CD4-positive, CD25-positive, alpha-beta regulatory T cell (primary cell): ENCODE results near the gene DOK6. TPM values are rescaled to one million over a fixed set of nuclear protein-coding genes. Genes with fewer than 3 reads are reported as not detected.

Source experiments
- ATAC-seq, 2 donors: fragments of 150-1000 bp; cut with Tn5 transposase; one replicate each; pipeline ENCODE4 v1.10.0; 2021; ENCODE audit warnings: low read depth in 2 of 2, moderate number of reproducible peaks in 2 of 2, moderate library complexity in 1 of 2
- DNase-seq, 3 donors: peaks; one replicate each; pipeline versions ENCODE4 v3.0.0 to v3.0.0-alpha.2; 2012 to 2022; ENCODE audit warnings: mixed read lengths in 1 of 3
- H3K27ac ChIP-seq: one replicate; pipeline ENCODE4 v1.7.0; 2013; ENCODE audit warnings: mild to moderate bottlenecking, low read length; ENCODE audit not compliant: insufficient read depth, poor library complexity, severe bottlenecking
- H3K27me3 ChIP-seq: one replicate; pipeline ENCODE4 v1.7.0; 2013; ENCODE audit warnings: low read length; ENCODE audit not compliant: control insufficient read depth, insufficient read depth
- H3K36me3 ChIP-seq: one replicate; pipeline ENCODE4 v1.7.0; 2013; ENCODE audit warnings: mild to moderate bottlenecking, low read length, moderate library complexity; ENCODE audit not compliant: control insufficient read depth, insufficient read depth
- H3K4me1 ChIP-seq: 2 replicates; pipeline ENCODE4 v1.7.0; 2013; ENCODE audit warnings: mild to moderate bottlenecking, low read length; ENCODE audit not compliant: insufficient read depth, control insufficient read depth, poor library complexity, severe bottlenecking
- H3K4me3 ChIP-seq: one replicate; pipeline ENCODE4 v1.7.0; 2013; ENCODE audit warnings: low read depth, mild to moderate bottlenecking, low read length, moderate library complexity
- H3K9me3 ChIP-seq, 2 experiments: 1 replicate in 1 of 2; 2 replicates in 1 of 2; pipeline ENCODE4 v1.7.0; 2013; ENCODE audit warnings: low read length in 2 of 2, mild to moderate bottlenecking in 1 of 2, moderate library complexity in 1 of 2; ENCODE audit not compliant: control insufficient read depth in 2 of 2
- H3K27ac Mint-ChIP-seq, 3 donors: one replicate each; pipeline ENCODE4 v1.8.0; 2020 to 2022; ENCODE audit warnings: mild to moderate bottlenecking in 3 of 3, mixed read lengths in 3 of 3, moderate library complexity in 2 of 3
- H3K27me3 Mint-ChIP-seq: one replicate; pipeline ENCODE4 v1.8.0; 2022; ENCODE audit warnings: mild to moderate bottlenecking, mixed read lengths
- H3K36me3 Mint-ChIP-seq: one replicate; pipeline ENCODE4 v1.8.0; 2020; ENCODE audit warnings: mixed read lengths
- H3K4me1 Mint-ChIP-seq, 4 donors: one replicate each; pipeline ENCODE4 v1.8.0; 2020 to 2022; ENCODE audit warnings: mixed read lengths in 4 of 4, mild to moderate bottlenecking in 1 of 4
- H3K4me3 Mint-ChIP-seq, 4 donors: one replicate each; pipeline ENCODE4 v1.8.0; 2020 to 2022; ENCODE audit warnings: mild to moderate bottlenecking in 4 of 4, mixed read lengths in 4 of 4, moderate library complexity in 3 of 4
- H3K9me3 Mint-ChIP-seq, 7 donors: one replicate each; pipeline ENCODE4 v1.8.0; 2020 to 2022; ENCODE audit warnings: mixed read lengths in 7 of 7, mild to moderate bottlenecking in 3 of 7, moderate library complexity in 2 of 7
- polyA plus RNA-seq, 4 donors: library from polyadenylated mRNA; unstranded; fragments of 300-500 nt; fragmentation: Illumina TruSeq; gene quantifications; one replicate each; pipeline ENCODE4 v1.2.3, GENCODE V29; 2021
- total RNA-seq: library from RNA; stranded (reverse); gene quantifications from one replicate; pipeline ENCODE4 v1.2.3, GENCODE V29; 2022

The DOK6 gene
- total and polyA plus RNA-seq, 5 donors from 2014 or later, result 0.03 TPM; not detected in 4

- Mint-ChIP-seq H3K4me1 (no peaks in the 10 kb centered on the region), H3K4me3 (no peak overlapping the region), H3K27ac (no peak overlapping the region), H3K27me3 (peaks cover 7% of the 10 kb centered on the region), H3K36me3 (no peaks in the 10 kb centered on the region), H3K9me3 (no peaks in the 10 kb centered on the region)
- Histone ChIP-seq H3K27ac (no peak overlapping the region), H3K4me3 (no peak overlapping the region), H3K4me1 (no peaks in the 10 kb centered on the region), H3K36me3 (no peaks in the 10 kb centered on the region), H3K27me3 (no peaks in the 10 kb centered on the region), H3K9me3 (no peaks in the 10 kb centered on the region)
- DNase-seq (no peak), ATAC-seq (no peak)
Measured at GRCh38 chr18:69789794-69790193, 389.1 kb downstream of the DOK6 start.

DNA sequence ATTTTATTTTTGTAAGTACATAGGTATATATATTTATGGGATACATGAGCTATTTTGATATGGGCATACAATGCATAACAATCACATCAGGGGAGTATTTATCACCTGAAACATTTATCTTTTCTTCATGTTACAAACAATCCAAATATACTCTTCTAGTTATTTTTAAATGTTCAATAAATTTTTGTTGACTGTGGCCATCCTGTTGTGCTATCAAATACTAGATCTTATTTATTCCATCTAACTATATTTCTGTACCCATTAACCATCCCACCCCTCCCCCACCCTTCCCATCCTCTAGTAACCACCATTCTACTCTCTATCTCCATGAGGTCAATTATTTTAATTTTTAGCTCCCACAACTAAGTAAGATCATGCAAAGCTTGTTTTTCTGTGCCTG is 390.0 kb downstream of the DOK6 start:
- Histone ChIP-seq H3K4me1 (no peaks in the 10 kb centered on the region), H3K36me3 (no peaks in the 10 kb centered on the region), H3K27ac (no peak overlapping the region), H3K9me3 (no peaks in the 10 kb centered on the region), H3K27me3 (no peaks in the 10 kb centered on the region), H3K4me3 (no peak overlapping the region)
- Mint-ChIP-seq H3K27ac (no peak overlapping the region), H3K4me3 (no peak overlapping the region), H3K36me3 (no peaks in the 10 kb centered on the region), H3K27me3 (peaks cover 7% of the 10 kb centered on the region), H3K4me1 (no peaks in the 10 kb centered on the region), H3K9me3 (no peaks in the 10 kb centered on the region)
- ATAC-seq (no peak), DNase-seq (no peak)

DNA sequence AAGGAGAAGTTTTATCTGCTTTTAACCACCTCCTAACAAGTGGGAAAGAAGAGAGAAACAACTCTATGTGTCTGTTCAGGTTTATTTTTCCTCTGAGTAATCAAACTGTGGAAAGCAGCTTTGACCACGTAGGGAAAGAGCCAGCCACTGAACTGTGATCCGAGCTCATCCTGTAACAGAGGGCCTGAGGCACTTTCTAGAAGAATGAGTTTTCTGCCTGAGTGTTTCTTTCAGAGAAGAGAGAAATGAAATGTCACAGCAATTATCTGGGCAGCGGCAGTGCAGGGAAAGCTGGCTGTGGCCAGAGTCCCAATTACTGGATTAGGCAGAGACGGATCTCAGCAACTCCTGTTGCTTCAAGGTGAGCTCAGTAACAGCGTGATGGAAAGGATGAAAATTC is 395.1 kb downstream of the DOK6 start:
- no peak for DNase-seq
- Mint-ChIP-seq H3K36me3 (no peaks in the 10 kb centered on the region), H3K9me3 (no peaks in the 10 kb centered on the region), H3K4me1 (no peaks in the 10 kb centered on the region), H3K27ac (no peak overlapping the region), H3K27me3 (peaks cover 7% of the 10 kb centered on the region), H3K4me3 (no peak overlapping the region)
- Histone ChIP-seq H3K4me1 (no peaks in the 10 kb centered on the region), H3K27ac (no peak overlapping the region), H3K4me3 (no peak overlapping the region), H3K36me3 (no peaks in the 10 kb centered on the region), H3K27me3 (no peaks in the 10 kb centered on the region), H3K9me3 (no peaks in the 10 kb centered on the region)
- ATAC-seq, result no peak

- no peak overlapping the region for H3K27ac ChIP-seq
- Mint-ChIP-seq H3K4me3 (no peak overlapping the region), H3K4me1 (peaks cover 0 to 5% (median under 1%) of the 10 kb centered on the region in 4 donors), H3K36me3 (no peaks in the 10 kb centered on the region), H3K27ac (no peak overlapping the region), H3K27me3 (peaks cover 5% of the 10 kb centered on the region), H3K9me3 (peaks cover 0 to 4% (median 0%) of the 10 kb centered on the region in 7 donors)
- H3K36me3 ChIP-seq, result no peaks in the 10 kb centered on the region
- H3K27me3 ChIP-seq, result no peaks in the 10 kb centered on the region
- DNase-seq, result no peak
- H3K9me3 ChIP-seq, result no peaks in the 10 kb centered on the region
- no peak for ATAC-seq
- H3K4me1 ChIP-seq, result no peaks in the 10 kb centered on the region
- H3K4me3 ChIP-seq, result no peak overlapping the region
Measured at GRCh38 chr18:69804776-69805501, 404.3 kb downstream of the DOK6 start.

GRCh38 chr18:69808399-69808798 is 407.7 kb downstream of the DOK6 start:
- H3K4me1 ChIP-seq, result no peaks in the 10 kb centered on the region
- H3K27me3 ChIP-seq, result no peaks in the 10 kb centered on the region
- no peak for DNase-seq
- no peaks in the 10 kb centered on the region for H3K9me3 ChIP-seq
- Mint-ChIP-seq H3K36me3 (no peaks in the 10 kb centered on the region), H3K27ac (no peak overlapping the region), H3K4me3 (no peak overlapping the region), H3K4me1 (peaks cover 0 to 5% (median 3%) of the 10 kb centered on the region in 4 donors), H3K27me3 (peaks cover 5% of the 10 kb centered on the region), H3K9me3 (peaks cover 0 to 6% (median 0%) of the 10 kb centered on the region in 7 donors)
- H3K27ac ChIP-seq, result no peak overlapping the region
- no peak overlapping the region for H3K4me3 ChIP-seq
- ATAC-seq, result no peak
- no peaks in the 10 kb centered on the region for H3K36me3 ChIP-seq

DNA sequence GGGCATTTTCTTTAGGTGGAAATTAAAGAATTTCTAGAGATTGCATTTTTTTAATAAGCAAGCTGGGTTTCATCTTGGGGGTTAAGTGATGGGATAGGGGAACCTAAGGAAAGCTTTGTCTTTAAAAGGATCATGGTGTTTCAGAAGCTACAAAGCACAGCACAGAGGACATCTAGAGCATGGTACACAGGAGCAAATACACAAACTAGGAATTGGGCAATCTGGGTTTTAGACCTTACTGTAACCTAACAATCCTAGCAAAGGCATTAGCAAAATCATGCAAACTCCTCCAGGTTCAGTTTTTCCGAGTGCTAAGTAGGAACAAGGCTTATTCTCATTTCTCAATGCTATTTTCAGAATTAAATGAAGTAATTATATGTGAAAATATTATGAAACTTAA is 412.9 kb downstream of the DOK6 start:
- no peak overlapping the region for H3K27ac ChIP-seq
- H3K36me3 Mint-ChIP-seq, result no peaks in the 10 kb centered on the region

DNA sequence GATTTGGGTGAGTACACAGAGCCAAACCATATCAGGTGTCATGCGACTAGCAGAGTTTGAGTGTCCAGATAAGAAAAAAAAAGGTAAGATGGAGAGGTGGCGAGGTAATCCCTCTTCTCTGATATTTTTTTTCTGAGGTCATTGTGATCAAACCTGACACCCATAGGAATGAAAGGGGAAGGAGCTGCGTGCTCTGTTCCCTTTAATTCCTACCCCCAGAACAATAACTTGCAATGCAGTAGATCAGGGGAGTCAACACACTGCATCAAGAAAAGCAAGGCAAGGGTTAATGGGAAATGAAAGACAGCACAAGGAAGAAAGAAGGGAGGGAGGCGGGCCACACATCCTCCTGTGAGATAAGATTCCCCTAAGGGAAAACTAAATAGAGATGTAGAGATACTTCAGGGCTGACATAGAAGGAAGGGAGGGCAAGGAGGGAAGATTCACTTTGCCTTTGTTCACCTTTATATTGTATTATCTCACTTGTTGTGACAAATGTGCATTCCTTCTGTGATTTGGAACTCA is 414.2 kb downstream of the DOK6 start:
- Mint-ChIP-seq H3K27me3 (no peaks in the 10 kb centered on the region), H3K4me3 (no peak overlapping the region), H3K9me3 (peaks cover 0 to 2% (median 0%) of the 10 kb centered on the region in 7 donors), H3K27ac (no peak overlapping the region), H3K36me3 (no peaks in the 10 kb centered on the region), H3K4me1 (peaks cover 0 to 4% (median 0%) of the 10 kb centered on the region in 4 donors)
- ATAC-seq, result no peak
- Histone ChIP-seq H3K4me1 (no peaks in the 10 kb centered on the region), H3K9me3 (no peaks in the 10 kb centered on the region), H3K36me3 (no peaks in the 10 kb centered on the region), H3K27me3 (no peaks in the 10 kb centered on the region), H3K27ac (no peak overlapping the region), H3K4me3 (no peak overlapping the region)
- no peak for DNase-seq

More for the DNA sequence above, 412.9 kb downstream of the DOK6 start:
- no peak overlapping the region for H3K4me3 Mint-ChIP-seq
- H3K27me3 ChIP-seq, result no peaks in the 10 kb centered on the region
- peaks cover 0 to 2% (median 0%) of the 10 kb centered on the region in 7 donors for H3K9me3 Mint-ChIP-seq
- peaks cover 0 to 4% (median 0%) of the 10 kb centered on the region in 4 donors for H3K4me1 Mint-ChIP-seq
- no peak overlapping the region for H3K27ac Mint-ChIP-seq
- H3K27me3 Mint-ChIP-seq, result peaks cover 5% of the 10 kb centered on the region
- DNase-seq (no peak), ATAC-seq (no peak)
- H3K9me3 ChIP-seq, result no peaks in the 10 kb centered on the region
- H3K36me3 ChIP-seq, result no peaks in the 10 kb centered on the region
- H3K4me1 ChIP-seq, result no peaks in the 10 kb centered on the region
- no peak overlapping the region for H3K4me3 ChIP-seq
